ENCODE results near the gene TENT4A. TPM values are rescaled to one million over a fixed set of nuclear protein-coding genes. Genes with fewer than 3 reads are reported as not detected.

TENT4A gene
- total and polyA plus RNA-seq, 8 donors = 3.5 to 37.4 (median 15.8) TPM

- intact Hi-C loops (cut with DNase I; ENCODE audit: low total_unique reads) = loop anchor here (10.0 kb wide), 1 partner anchor 114 kb away; the partner anchor contains the start of genes NSUN2 and SRD5A1
These were observed 35.9 kb downstream of the TENT4A start for GRCh38 chr5:6749026-6749716.

GRCh38 chr5:6750142-6750840 lies 37.1 kb downstream of the TENT4A start:
- Histone ChIP-seq H3K9me3 (no peaks in the 10 kb centered on the region), H3K4me1 (peaks cover 0 to 5% (median 2%) of the 10 kb centered on the region in 4 donors), H3K27ac (no peak overlapping the region), H3K4me3 (no peak overlapping the region), H3K27me3 (no peaks in the 10 kb centered on the region), H3K36me3 (peaks cover 54 to 94% (median 92%) of the 10 kb centered on the region in 4 donors)
- WGBS, 5 donors = 90 to 95% (median 91%) methylated on average over 23 of the region's 23 CpGs
- DNase-seq = no peak
- TF ChIP-seq EP300 (IDR thresholded peaks at IDR 0.05) (no peak), POLR2AphosphoS5 (IDR thresholded peaks at IDR 0.05) (no peak), CTCF (IDR thresholded peaks at IDR 0.05) (no peak), POLR2A (IDR thresholded peaks at IDR 0.05) (no peak)
- intact Hi-C loops (cut with DNase I; ENCODE audit: low total_unique reads) = no loop called here

More at GRCh38 chr5:6749026-6749716, 35.9 kb downstream of the TENT4A start:
- WGBS, 5 donors = 88 to 94% (median 93%) methylated on average over 22 of the region's 22 CpGs
- Histone ChIP-seq H3K36me3 (peaks cover 45 to 94% (median 86%) of the 10 kb centered on the region in 4 donors), H3K4me1 (peaks cover 0 to 10% (median 2%) of the 10 kb centered on the region in 4 donors), H3K4me3 (no peak overlapping the region), H3K27me3 (no peaks in the 10 kb centered on the region), H3K9me3 (no peaks in the 10 kb centered on the region), H3K27ac (no peak overlapping the region)
- no peak for DNase-seq
- TF ChIP-seq CTCF (IDR thresholded peaks at IDR 0.05) (no peak), POLR2A (IDR thresholded peaks at IDR 0.05) (no peak)

GRCh38 chr5:6750951-6751685 lies 37.9 kb downstream of the TENT4A start:
- Histone ChIP-seq H3K4me1 (no peaks in the 10 kb centered on the region), H3K27ac (no peak overlapping the region), H3K27me3 (no peaks in the 10 kb centered on the region), H3K4me3 (no peak overlapping the region), H3K36me3 (peaks cover 62 to 99% (median 97%) of the 10 kb centered on the region in 4 donors), H3K9me3 (no peaks in the 10 kb centered on the region)
- TF ChIP-seq POLR2AphosphoS5 (IDR thresholded peaks at IDR 0.05) (no peak), EP300 (IDR thresholded peaks at IDR 0.05) (no peak), POLR2A (IDR thresholded peaks at IDR 0.05) (no peak)
- no peak for DNase-seq
- WGBS, 5 donors = 86 to 92% (median 92%) methylated on average over 18 of the region's 18 CpGs
- intact Hi-C loops (cut with DNase I; ENCODE audit: low total_unique reads) = no loop called here

GRCh38 chr5:6752236-6752635 lies 39.0 kb downstream of the TENT4A start:
- no peak for DNase-seq
- Histone ChIP-seq H3K36me3 (peaks cover 71 to 99% (median 97%) of the 10 kb centered on the region in 4 donors), H3K27ac (no peak overlapping the region), H3K4me1 (no peaks in the 10 kb centered on the region), H3K4me3 (no peak overlapping the region), H3K9me3 (no peaks in the 10 kb centered on the region), H3K27me3 (no peaks in the 10 kb centered on the region)
- 94 to 97% (median 96%) methylated on average over 12 of the region's 12 CpGs for WGBS, 5 donors
- intact Hi-C loops (cut with DNase I; ENCODE audit: low total_unique reads) = no loop called here
- no peak for TF ChIP-seq POLR2A (IDR thresholded peaks at IDR 0.05)
- TF ChIP-seq EP300 (IDR thresholded peaks at IDR 0.05) = no peak
- no peak for TF ChIP-seq POLR2AphosphoS5 (IDR thresholded peaks at IDR 0.05)
- no peak for TF ChIP-seq CTCF (IDR thresholded peaks at IDR 0.05)

Measured in stomach (tissue), 9 donors.